ENCODE data around the gene NCK2. TPM values are rescaled to one million over a fixed set of nuclear protein-coding genes. Genes with fewer than 3 reads are reported as not detected.

Gene NCK2
- total and polyA plus RNA-seq, 9 of the 15 experiments (the other 6 are each of a cell fraction or from before 2014, with no cell fraction given), result 0.90 to 27.9 (median 15.9) TPM

- Histone ChIP-seq H3K4me3 (no peak overlapping the region), H3K4me2 (ENCODE audit: insufficient read depth, low read length) (no peak overlapping the region), H3K27me3 (ENCODE audit: control insufficient read depth in 2 of 2, insufficient read depth in 2 of 2, low read length in 2 of 2) (no peaks in the 10 kb centered on the region), H3K4me1 (replicated peaks in 1 of 2; ENCODE audit: control insufficient read depth in 2 of 2, insufficient read depth in 2 of 2, low read length in 2 of 2) (peaks cover 0 to 6% of the 10 kb centered on the region in 2 experiments; a peak in 2 of 5 replicates), H3K36me3 (ENCODE audit: control insufficient read depth, insufficient read depth, low read length) (no peaks in the 10 kb centered on the region), H3K9me1 (ENCODE audit: control insufficient read depth, insufficient read depth, low read length) (no peaks in the 10 kb centered on the region), H4K20me1 (replicated peaks; ENCODE audit: control insufficient read depth, insufficient read depth, low read length) (no peaks in the 10 kb centered on the region), H2AFZ (ENCODE audit: low read depth, low read length) (no peak overlapping the region), H3K9me3 (replicated peaks; ENCODE audit: control insufficient read depth, insufficient read depth, low read depth, low read length) (0 out of 2 replicates have a peak, but pooled peaks cover 3% of the 10 kb centered on the region), H3K27ac (ENCODE audit: extremely low read depth, low read depth, low read length) (no peak overlapping the region), H3K79me2 (ENCODE audit: control insufficient read depth, insufficient read depth, low read length) (peaks cover 9% of the 10 kb centered on the region; the same call in 1 of the 3 replicates), H3K9ac (ENCODE audit: insufficient read depth in 1 of 2, low read depth in 2 of 2, low read length in 2 of 2) (no peak overlapping the region)
- intact Hi-C loops (cut with micrococcal nuclease), result no loop called here
- DNase-seq (ENCODE audit: extremely low read depth in 1 of 4, low spot score in 3 of 4) (no peak), FAIRE-seq (no peak), ATAC-seq (no peak)
- in situ Hi-C loops (cut with MboI), result no loop called here
- ChIA-PET CTCF (ENCODE audit: low intra/inter-chr PET ratio) (no interaction called here), POLR2A (no interaction called here)
- TF ChIP-seq, protein P1, sequence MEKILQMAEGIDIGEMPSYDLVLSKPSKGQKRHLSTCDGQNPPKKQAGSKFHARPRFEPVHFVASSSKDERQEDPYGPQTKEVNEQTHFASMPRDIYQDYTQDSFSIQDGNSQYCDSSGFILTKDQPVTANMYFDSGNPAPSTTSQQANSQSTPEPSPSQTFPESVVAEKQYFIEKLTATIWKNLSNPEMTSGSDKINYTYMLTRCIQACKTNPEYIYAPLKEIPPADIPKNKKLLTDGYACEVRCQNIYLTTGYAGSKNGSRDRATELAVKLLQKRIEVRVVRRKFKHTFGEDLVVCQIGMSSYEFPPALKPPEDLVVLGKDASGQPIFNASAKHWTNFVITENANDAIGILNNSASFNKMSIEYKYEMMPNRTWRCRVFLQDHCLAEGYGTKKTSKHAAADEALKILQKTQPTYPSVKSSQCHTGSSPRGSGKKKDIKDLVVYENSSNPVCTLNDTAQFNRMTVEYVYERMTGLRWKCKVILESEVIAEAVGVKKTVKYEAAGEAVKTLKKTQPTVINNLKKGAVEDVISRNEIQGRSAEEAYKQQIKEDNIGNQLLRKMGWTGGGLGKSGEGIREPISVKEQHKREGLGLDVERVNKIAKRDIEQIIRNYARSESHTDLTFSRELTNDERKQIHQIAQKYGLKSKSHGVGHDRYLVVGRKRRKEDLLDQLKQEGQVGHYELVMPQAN (IDR thresholded peaks at IDR 0.05; ENCODE audit: borderline replicate concordance), result no peak
- 80% methylated on average over 4 of the region's 4 CpGs for WGBS (ENCODE audit: insufficient coverage, low coverage, missing lambda C conversion rate)
- BruUV-seq (replicated peaks), result no TSS peak
Observed at GRCh38 chr2:105836341-105836740, 91.6 kb downstream of the NCK2 start.

Data from K562 (cell line).